GM19043 (cell line): ENCODE data around the gene ALDH5A1.

ENCODE experiments used
- ATAC-seq: cut with Tn5 transposase; IDR thresholded peaks from one replicate; pipeline ENCODE4 v1.9.1; 2021; ENCODE audit warnings: low read depth; ENCODE audit not compliant: unreplicated experiment

Gene ALDH5A1

GRCh38 chr6:24522228-24523176 is 27.7 kb downstream of the ALDH5A1 start:
- ATAC-seq = peak; percentile 38

- ATAC-seq = no peak
Measured at GRCh38 chr6:24524329-24524728, 29.6 kb downstream of the ALDH5A1 start.

GRCh38 chr6:24524805-24525204 is 30.0 kb downstream of the ALDH5A1 start:
- ATAC-seq = no peak

- ATAC-seq = no peak
Measured at GRCh38 chr6:24529985-24530384, 35.2 kb downstream of the ALDH5A1 start.

GRCh38 chr6:24534329-24534728 is 39.6 kb downstream of the ALDH5A1 start:
- ATAC-seq = no peak

GRCh38 chr6:24535210-24535609 is 40.4 kb downstream of the ALDH5A1 start:
- ATAC-seq = no peak

- no peak for ATAC-seq
Measured at GRCh38 chr6:24536466-24536865, 41.7 kb downstream of the ALDH5A1 start.

- ATAC-seq = no peak
Measured at GRCh38 chr6:24537082-24537699, 42.4 kb downstream of the ALDH5A1 start.

GRCh38 chr6:24537771-24538385 is 43.1 kb downstream of the ALDH5A1 start:
- ATAC-seq = no peak

GRCh38 chr6:24539416-24539815 is 44.6 kb downstream of the ALDH5A1 start:
- ATAC-seq = no peak

- no peak for ATAC-seq
Measured at GRCh38 chr6:24540197-24540596, 45.4 kb downstream of the ALDH5A1 start.

- ATAC-seq = no peak
Measured at GRCh38 chr6:24543683-24544082, 48.9 kb downstream of the ALDH5A1 start.

- no peak for ATAC-seq
Measured at GRCh38 chr6:24545183-24545582, 50.4 kb downstream of the ALDH5A1 start.

GRCh38 chr6:24545691-24546090 is 50.9 kb downstream of the ALDH5A1 start:
- ATAC-seq = no peak

GRCh38 chr6:24546439-24546838 is 51.7 kb downstream of the ALDH5A1 start:
- ATAC-seq = no peak

GRCh38 chr6:24547243-24547642 is 52.5 kb downstream of the ALDH5A1 start:
- ATAC-seq = no peak

- no peak for ATAC-seq
Measured at GRCh38 chr6:24549158-24549557, 54.4 kb downstream of the ALDH5A1 start.

GRCh38 chr6:24549674-24550353 is 55.0 kb downstream of the ALDH5A1 start:
- ATAC-seq = no peak

- no peak for ATAC-seq
Measured at GRCh38 chr6:24551139-24551538, 56.4 kb downstream of the ALDH5A1 start.

- ATAC-seq = no peak
Measured at GRCh38 chr6:24554474-24554873, 59.7 kb downstream of the ALDH5A1 start.

GRCh38 chr6:24558516-24558915 is 63.7 kb downstream of the ALDH5A1 start:
- no peak for ATAC-seq
